ENCODE measurements around the gene UBC.
"Not testable (repeated sequence)": the region's sequence is repeated elsewhere in the genome, so short reads cannot be mapped to it uniquely, and the experiment has no call there.

GRCh38 chr12:124912529-124913287 lies 1.7 kb downstream of the UBC start:
- not testable (repeated sequence) for TF ChIP-seq CTCF (IDR thresholded peaks at IDR 0.05; ENCODE audit: insufficient read depth, low read depth, low read length); EZH2 (IDR thresholded peaks at IDR 0.05; ENCODE audit: insufficient read depth, low read length)
